IMR-90 (cell line): ENCODE measurements around the gene NFYC. TPM values are rescaled to one million over a fixed set of nuclear protein-coding genes. Genes with fewer than 3 reads are reported as not detected.
A peak's percentile ranks its signal among the peaks of the same experiment; 100 is the strongest.

Experiments used
- ATAC-seq: fragments of 200-7000 bp; cut with Tn5 transposase; 2 replicates; pipeline ENCODE4 v1.9.1; 2020; ENCODE audit warnings: low read depth, mild to moderate bottlenecking, moderate library complexity
- BruUV-seq: library from RNA; stranded (reverse); fragments of 400-500 nt; replicated peaks from 2 replicates; lab custom pipeline; 2021; lab: Mats Ljungman, UMichigan
- CTCF ChIA-PET: fragments of 300-600 bp; formaldehyde crosslinking; extraction: SDS; loops from one replicate; lab custom pipeline; 2021; ENCODE audit warnings: antibody characterized with exemption; lab: Yijun Ruan, JAX
- POLR2A ChIA-PET: fragments of 300-600 bp; sonication (Branson Sonifier 250); formaldehyde crosslinking; loops from one replicate; lab custom pipeline; 2022; ENCODE audit warnings: antibody characterized with exemption; ENCODE audit not compliant: unreplicated experiment; lab: Charles Lee
- DNase-seq: peaks from one replicate; pipeline ENCODE4 v3.0.0; 2013
- H2AFZ ChIP-seq: replicated peaks from 2 replicates; pipeline ENCODE3; 2013; ENCODE audit warnings: low read length, mild to moderate bottlenecking; ENCODE audit not compliant: poor library complexity
- H2AK5ac ChIP-seq: 2 replicates; pipeline ENCODE4 v1.6.1; 2013; ENCODE audit warnings: low read depth, low read length, inconsistent platforms
- H2AK9ac ChIP-seq: replicated peaks from 2 replicates; pipeline ENCODE3; 2013; ENCODE audit warnings: mild to moderate bottlenecking, low read depth, low read length, moderate library complexity; ENCODE audit not compliant: poor library complexity
- H2BK120ac ChIP-seq: 2 replicates; pipeline ENCODE4 v1.6.1; 2013; ENCODE audit warnings: low read depth, low read length, inconsistent platforms
- H2BK15ac ChIP-seq: 3 replicates; pipeline ENCODE4 v1.6.1; 2013; ENCODE audit warnings: low read depth, low read length, inconsistent platforms
- H2BK20ac ChIP-seq: 2 replicates; pipeline ENCODE4 v1.6.1; 2013; ENCODE audit warnings: low read depth, mild to moderate bottlenecking, inconsistent platforms, low read length, moderate library complexity
- H2BK5ac ChIP-seq: 2 replicates; pipeline ENCODE4 v1.6.1; 2013; ENCODE audit warnings: mild to moderate bottlenecking, low read depth, low read length, inconsistent platforms; ENCODE audit not compliant: poor library complexity, severe bottlenecking
- H3K14ac ChIP-seq: replicated peaks from 2 replicates; pipeline ENCODE4 v1.6.1; 2013; ENCODE audit warnings: low read depth, low read length, inconsistent platforms
- H3K18ac ChIP-seq: 2 replicates; pipeline ENCODE4 v1.6.1; 2013; ENCODE audit warnings: low read depth, low read length, control low read depth
- H3K23ac ChIP-seq: 2 replicates; pipeline ENCODE4 v1.6.1; 2013; ENCODE audit warnings: low read depth, low read length, inconsistent platforms
- H3K27ac ChIP-seq: 2 replicates; pipeline ENCODE4 v1.5.1; 2013; ENCODE audit warnings: mild to moderate bottlenecking, control low read depth, low read length; ENCODE audit not compliant: insufficient read depth
- H3K27me3 ChIP-seq: 2 replicates; pipeline ENCODE4 v1.6.1; 2013; ENCODE audit warnings: low read length; ENCODE audit not compliant: control insufficient read depth, insufficient read depth
- H3K36me3 ChIP-seq: 2 replicates; pipeline ENCODE4 v1.6.1; 2013; ENCODE audit warnings: low read length, mixed read lengths; ENCODE audit not compliant: control insufficient read depth, insufficient read depth
- H3K4ac ChIP-seq: 2 replicates; pipeline ENCODE4 v1.6.1; 2013; ENCODE audit warnings: low read depth, low read length, inconsistent platforms
- H3K4me1 ChIP-seq: 2 replicates; pipeline ENCODE4 v1.6.1; 2013; ENCODE audit warnings: low read length, mixed read lengths; ENCODE audit not compliant: control insufficient read depth, insufficient read depth
- H3K4me2 ChIP-seq: 2 replicates; pipeline ENCODE4 v1.6.1; 2013; ENCODE audit warnings: low read depth, mild to moderate bottlenecking, control low read depth, low read length, moderate library complexity
- H3K4me3 ChIP-seq: 2 replicates; pipeline ENCODE4 v1.5.1; 2013; ENCODE audit warnings: low read depth, mild to moderate bottlenecking, control low read depth, low read length, moderate library complexity; ENCODE audit not compliant: insufficient read depth
- H3K56ac ChIP-seq: 2 replicates; pipeline ENCODE4 v1.6.1; 2013; ENCODE audit warnings: low read length, inconsistent platforms; ENCODE audit not compliant: insufficient read depth; ENCODE audit errors: extremely low read depth
- H3K79me1 ChIP-seq, 2 experiments: 2 replicates each; pipeline ENCODE4 v1.6.1; 2013; ENCODE audit warnings: low read length in 2 of 2, inconsistent platforms in 1 of 2, low read depth in 1 of 2
- H3K9ac ChIP-seq: 2 replicates; pipeline ENCODE4 v1.6.1; 2013; ENCODE audit warnings: low read depth, low read length, control low read depth
- H3K9me1 ChIP-seq: 2 replicates; pipeline ENCODE4 v1.6.1; 2013; ENCODE audit warnings: low read length, inconsistent platforms; ENCODE audit not compliant: insufficient read depth
- H3K9me3 ChIP-seq: 2 replicates; pipeline ENCODE4 v1.6.1; 2013; ENCODE audit warnings: low read length; ENCODE audit not compliant: control insufficient read depth, insufficient read depth
- H4K20me1 ChIP-seq: 2 replicates; pipeline ENCODE4 v1.6.1; 2013; ENCODE audit warnings: low read length, inconsistent platforms; ENCODE audit not compliant: insufficient read depth
- H4K5ac ChIP-seq: 2 replicates; pipeline ENCODE4 v1.6.1; 2013; ENCODE audit warnings: mild to moderate bottlenecking, low read depth, low read length, control low read depth
- H4K8ac ChIP-seq, 2 experiments: 2 replicates each; pipeline ENCODE4 v1.6.1; 2013; ENCODE audit warnings: low read depth in 2 of 2, low read length in 2 of 2, control low read depth in 1 of 2, inconsistent platforms in 1 of 2
- H4K91ac ChIP-seq: 2 replicates; pipeline ENCODE4 v1.6.1; 2013; ENCODE audit warnings: low read depth, low read length, inconsistent platforms; ENCODE audit not compliant: insufficient read depth
- CEBPB ChIP-seq: IDR thresholded peaks from 2 replicates; pipeline ENCODE4 v1.6.1; 2012; ENCODE audit warnings: low read depth, low read length, improper control_type of control experiment
- CHD1 ChIP-seq: IDR thresholded peaks from 2 replicates; pipeline ENCODE4 v1.6.1; 2012; ENCODE audit warnings: low read depth, low read length, improper control_type of control experiment
- CTCF ChIP-seq: conservative IDR thresholded peaks from 2 replicates; pipeline ENCODE4 v1.5.1; 2012; ENCODE audit warnings: mild to moderate bottlenecking, low read depth, low read length, improper control_type of control experiment
- ELK1 ChIP-seq: fragments of 150-350 bp; IDR thresholded peaks from 2 replicates; pipeline ENCODE4 v1.6.1; 2016; ENCODE audit warnings: low read depth, mild to moderate bottlenecking, low read length, moderate library complexity, borderline replicate concordance
- FOS ChIP-seq: fragments of 150-350 bp; IDR thresholded peaks from 2 replicates; pipeline ENCODE4 v1.6.1; 2016; ENCODE audit warnings: low read depth, low read length
- MAFK ChIP-seq: IDR thresholded peaks from 2 replicates; pipeline ENCODE4 v1.6.1; 2012; ENCODE audit warnings: low read depth, low read length, improper control_type of control experiment
- MAZ ChIP-seq: IDR thresholded peaks from 2 replicates; pipeline ENCODE4 v1.6.1; 2012; ENCODE audit warnings: low read depth, mild to moderate bottlenecking, low read length, improper control_type of control experiment, moderate library complexity, borderline replicate concordance
- MXI1 ChIP-seq: IDR thresholded peaks from 2 replicates; pipeline ENCODE4 v1.6.1; 2012; ENCODE audit warnings: low read depth, mild to moderate bottlenecking, low read length, moderate library complexity, borderline replicate concordance
- NFE2L2 ChIP-seq: fragments of 150-350 bp; IDR thresholded peaks from 2 replicates; pipeline ENCODE4 v1.6.1; 2016; ENCODE audit warnings: low read depth, mild to moderate bottlenecking, low read length
- POLR2A ChIP-seq: IDR thresholded peaks from 2 replicates; pipeline ENCODE4 v1.6.1; 2012; ENCODE audit warnings: mild to moderate bottlenecking, low read depth, low read length
- RAD21 ChIP-seq: IDR thresholded peaks from 2 replicates; pipeline ENCODE4 v1.6.1; 2012; ENCODE audit warnings: low read length, improper control_type of control experiment
- RCOR1 ChIP-seq: IDR thresholded peaks from 2 replicates; pipeline ENCODE4 v1.6.1; 2012; ENCODE audit warnings: mild to moderate bottlenecking, low read length, improper control_type of control experiment; ENCODE audit not compliant: insufficient replicate concordance
- SMC3 ChIP-seq: fragments of 150-350 bp; IDR thresholded peaks from 2 replicates; pipeline ENCODE4 v1.6.1; 2016; ENCODE audit warnings: low read depth, mild to moderate bottlenecking, antibody characterized with exemption, low read length, moderate library complexity
- USF2 ChIP-seq: fragments of 150-350 bp; IDR thresholded peaks from 2 replicates; pipeline ENCODE4 v1.6.1; 2017; ENCODE audit warnings: mild to moderate bottlenecking, antibody characterized with exemption, low read length, low read depth
- WGBS, 2 experiments: methylation state at CpG; one replicate each; pipeline versions ENCODE4 v1.1.5 to v1.1.7; 2013; ENCODE audit warnings: missing lambda C conversion rate in 2 of 2; ENCODE audit not compliant: insufficient read length in 1 of 2; ENCODE audit errors: extremely low coverage in 2 of 2; 5-methylcytosine and 5-hydroxymethylcytosine counted together
- dilution Hi-C: fragments of 300-500 bp; cut with HindIII; formaldehyde crosslinking; loops from one replicate; pipeline ENCODE4 v1.14.3; 2018; ENCODE audit warnings: low sequenced_read_pairs; ENCODE audit not compliant: unreplicated experiment
- in situ Hi-C: fragments of 300-500 bp; cut with MboI; formaldehyde crosslinking; loops from 3 replicates; pipeline ENCODE4 v1.14.3; 2019; ENCODE audit warnings: low sequenced_read_pairs, inconsistent platforms, mixed read lengths
- intact Hi-C: fragments of 100-400 bp; cut with micrococcal nuclease; formaldehyde crosslinking; loops from 2 replicates; pipeline ENCODE4 v1.10.0; 2022
- polyA plus RNA-seq, 3 experiments: library from polyadenylated mRNA; depleted of rRNA; stranded (reverse); fragments of >200 nt; gene quantifications; 2 replicates each; pipeline ENCODE4 v1.2.3, GENCODE V29; 2012; ENCODE audit warnings: low replicate concordance in 1 of 3
- total RNA-seq: library from RNA; depleted of rRNA; stranded (reverse); fragments of >200 nt; gene quantifications from 2 replicates; pipeline ENCODE4 v1.2.3, GENCODE V29; 2012

NFYC gene
- total and polyA plus RNA-seq, 2 of the 4 experiments (the other 2 are of a cell fraction) = 45.2 to 62.2 TPM

- no peak overlapping the region for H2BK20ac ChIP-seq
- H2AK9ac ChIP-seq = no peak overlapping the region
- CTCF ChIA-PET = interaction anchor here (0.6 kb wide), 1 partner anchor 45 kb away, joined by 3 read pairs; no protein-coding TSS in a partner anchor
- intact Hi-C loops = no loop called here
- H3K4me1 ChIP-seq = peaks cover 3% of the 10 kb centered on the region
- no peak overlapping the region for H2BK5ac ChIP-seq
- H3K36me3 ChIP-seq = no peaks in the 10 kb centered on the region
- ATAC-seq (no peak), DNase-seq (no peak)
- no peak overlapping the region for H3K4me2 ChIP-seq
- H4K8ac ChIP-seq = no peak overlapping the region
- no peak overlapping the region for H2BK120ac ChIP-seq
- H2AFZ ChIP-seq = peak overlapping the region; percentile 49
- H3K79me1 ChIP-seq = no peaks in the 10 kb centered on the region
- in situ Hi-C loops = no loop called here
- no peak overlapping the region for H3K27ac ChIP-seq
- no peaks in the 10 kb centered on the region for H4K20me1 ChIP-seq
- H4K5ac ChIP-seq = no peak overlapping the region
- H3K9me3 ChIP-seq = no peaks in the 10 kb centered on the region
- BruUV-seq = no TSS peak
- no peak overlapping the region for H3K14ac ChIP-seq
- no peak overlapping the region for H2AK5ac ChIP-seq
- TF ChIP-seq MXI1 (no peak), ELK1 (no peak), POLR2A (no peak), MAFK (no peak), CTCF (no peak), FOS (no peak), NFE2L2 (no peak), CHD1 (no peak), RCOR1 (no peak), MAZ (no peak), RAD21 (no peak), CEBPB (no peak), USF2 (no peak), SMC3 (no peak)
- dilution Hi-C loops = no loop called here
- H3K18ac ChIP-seq = no peak overlapping the region
- H2BK15ac ChIP-seq = no peak overlapping the region
- 63% methylated on average over 10 of the region's 26 CpGs; no CpG with 5 or more reads in 1 of the 2 experiments for WGBS, 2 experiments
- no peak overlapping the region for H4K91ac ChIP-seq
- peaks cover 43% of the 10 kb centered on the region for H3K27me3 ChIP-seq
- H3K56ac ChIP-seq = no peak overlapping the region
- no peak overlapping the region for H3K4me3 ChIP-seq
- POLR2A ChIA-PET = no interaction called here
- H3K9ac ChIP-seq = no peak overlapping the region
- H3K4ac ChIP-seq = no peak overlapping the region
- no peaks in the 10 kb centered on the region for H3K9me1 ChIP-seq
- H3K23ac ChIP-seq = no peak overlapping the region
Observed at GRCh38 chr1:40819101-40819500, 127.6 kb downstream of the NFYC start.
